Stimulated activated CD8-positive, alpha-beta memory T cell treated with anti-CD3 and anti-CD28 coated beads, Interleukin-4, amount 100 ng/mL, for 48 hours (primary cell): ENCODE results near the gene GMPPA.

Experiments
- DNase-seq: peaks from one replicate; pipeline ENCODE4 v3.0.0-alpha.2; 2020

The GMPPA gene

GRCh38 chr2:219468410-219469185 is 30.1 kb upstream of the GMPPA start:
- no peak for DNase-seq

- DNase-seq = no peak
Measured at GRCh38 chr2:219469186-219469724, 29.4 kb upstream of the GMPPA start.

- no peak for DNase-seq
Measured at GRCh38 chr2:219470429-219470828, 28.3 kb upstream of the GMPPA start.

GRCh38 chr2:219471476-219472371 is 27.0 kb upstream of the GMPPA start:
- DNase-seq = no peak

GRCh38 chr2:219472629-219473187 is 26.0 kb upstream of the GMPPA start:
- no peak for DNase-seq

- no peak for DNase-seq
Measured at GRCh38 chr2:219473511-219473910, 25.2 kb upstream of the GMPPA start.

GRCh38 chr2:219474285-219475060 is 24.2 kb upstream of the GMPPA start:
- no peak for DNase-seq

GRCh38 chr2:219475278-219475677 is 23.4 kb upstream of the GMPPA start:
- DNase-seq = no peak

GRCh38 chr2:219475697-219476651 is 22.7 kb upstream of the GMPPA start:
- DNase-seq = peak; percentile 85

GRCh38 chr2:219476652-219477151 is 22.0 kb upstream of the GMPPA start:
- no peak for DNase-seq

- no peak for DNase-seq
Measured at GRCh38 chr2:219477179-219477578, 21.5 kb upstream of the GMPPA start.

- no peak for DNase-seq
Measured at GRCh38 chr2:219477815-219478214, 20.9 kb upstream of the GMPPA start.

- DNase-seq = no peak
Measured at GRCh38 chr2:219478916-219479315, 19.8 kb upstream of the GMPPA start.

- no peak for DNase-seq
Measured at GRCh38 chr2:219480004-219480403, 18.7 kb upstream of the GMPPA start.

- no peak for DNase-seq
Measured at GRCh38 chr2:219482674-219483405, 15.9 kb upstream of the GMPPA start.

- DNase-seq = no peak
Measured at GRCh38 chr2:219483451-219484342, 15.0 kb upstream of the GMPPA start.

- DNase-seq = no peak
Measured at GRCh38 chr2:219484343-219485200, 14.1 kb upstream of the GMPPA start.

GRCh38 chr2:219485201-219485580 is 13.5 kb upstream of the GMPPA start:
- no peak for DNase-seq
